Cardiac fibroblast (primary cell): ENCODE results near the gene TMEM129.

Experiments
- DNase-seq, 2 donors: peaks; one replicate each; pipeline versions ENCODE4 v3.0.0 to v3.0.0-alpha.2; 2010; ENCODE audit warnings: low read depth in 2 of 2
- H3K4me3 ChIP-seq, 2 donors: replicated peaks in 1 of 2; 1 replicate in 1 of 2; 2 replicates in 1 of 2; pipeline ENCODE4 v1.5.1; 2011; ENCODE audit warnings: low read depth in 2 of 2, low read length in 2 of 2, mild to moderate bottlenecking in 2 of 2, moderate library complexity in 1 of 2
- TF ChIP-seq, protein P1 (sequence below): IDR thresholded peaks from one replicate; pipeline ENCODE4 v1.5.1; 2011; ENCODE audit warnings: low read depth, mild to moderate bottlenecking, low read length, inconsistent platforms

Gene TMEM129

DNA sequence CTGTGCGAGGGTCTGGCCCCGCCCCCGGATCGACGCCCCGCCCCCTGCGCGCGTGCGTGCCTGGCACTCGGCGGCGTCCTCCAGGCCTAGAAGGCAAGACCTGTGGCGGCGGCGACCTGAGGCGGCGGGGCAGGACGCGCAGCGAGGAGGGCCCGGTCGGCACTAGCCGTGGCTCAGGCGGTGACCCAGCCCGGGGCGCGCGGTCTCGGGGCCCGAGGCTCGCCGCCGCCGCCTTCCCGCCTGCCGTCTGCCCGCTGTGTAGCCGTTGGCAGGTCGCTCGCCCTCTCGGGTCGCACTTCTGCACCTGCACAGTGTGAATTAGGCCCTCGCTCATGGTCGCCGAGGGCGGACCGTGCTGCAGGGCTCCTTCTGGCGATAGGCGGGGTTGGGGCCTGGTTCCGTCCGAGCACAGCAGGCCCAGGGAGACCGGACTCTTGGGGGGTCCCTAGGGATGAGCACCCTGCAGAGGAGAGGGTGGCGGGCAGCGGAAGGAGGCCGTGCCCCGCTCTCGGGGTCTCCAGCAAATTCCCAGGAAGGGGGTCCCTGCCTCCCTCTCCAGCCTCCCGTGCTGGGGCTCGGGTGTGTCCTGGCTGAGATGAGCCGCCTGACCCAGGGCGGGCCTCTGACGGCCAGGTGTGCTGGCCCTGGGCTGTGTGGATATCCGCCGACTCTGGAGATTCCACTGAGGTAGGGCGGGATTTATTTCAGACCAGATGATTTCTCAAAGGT is 36.5 kb downstream of the TMEM129 start:
- H3K4me3 ChIP-seq = peak overlapping the region; percentile 42 to 44
- TF ChIP-seq, protein P1, sequence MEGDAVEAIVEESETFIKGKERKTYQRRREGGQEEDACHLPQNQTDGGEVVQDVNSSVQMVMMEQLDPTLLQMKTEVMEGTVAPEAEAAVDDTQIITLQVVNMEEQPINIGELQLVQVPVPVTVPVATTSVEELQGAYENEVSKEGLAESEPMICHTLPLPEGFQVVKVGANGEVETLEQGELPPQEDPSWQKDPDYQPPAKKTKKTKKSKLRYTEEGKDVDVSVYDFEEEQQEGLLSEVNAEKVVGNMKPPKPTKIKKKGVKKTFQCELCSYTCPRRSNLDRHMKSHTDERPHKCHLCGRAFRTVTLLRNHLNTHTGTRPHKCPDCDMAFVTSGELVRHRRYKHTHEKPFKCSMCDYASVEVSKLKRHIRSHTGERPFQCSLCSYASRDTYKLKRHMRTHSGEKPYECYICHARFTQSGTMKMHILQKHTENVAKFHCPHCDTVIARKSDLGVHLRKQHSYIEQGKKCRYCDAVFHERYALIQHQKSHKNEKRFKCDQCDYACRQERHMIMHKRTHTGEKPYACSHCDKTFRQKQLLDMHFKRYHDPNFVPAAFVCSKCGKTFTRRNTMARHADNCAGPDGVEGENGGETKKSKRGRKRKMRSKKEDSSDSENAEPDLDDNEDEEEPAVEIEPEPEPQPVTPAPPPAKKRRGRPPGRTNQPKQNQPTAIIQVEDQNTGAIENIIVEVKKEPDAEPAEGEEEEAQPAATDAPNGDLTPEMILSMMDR = no peak
- DNase-seq = no peak

DNA sequence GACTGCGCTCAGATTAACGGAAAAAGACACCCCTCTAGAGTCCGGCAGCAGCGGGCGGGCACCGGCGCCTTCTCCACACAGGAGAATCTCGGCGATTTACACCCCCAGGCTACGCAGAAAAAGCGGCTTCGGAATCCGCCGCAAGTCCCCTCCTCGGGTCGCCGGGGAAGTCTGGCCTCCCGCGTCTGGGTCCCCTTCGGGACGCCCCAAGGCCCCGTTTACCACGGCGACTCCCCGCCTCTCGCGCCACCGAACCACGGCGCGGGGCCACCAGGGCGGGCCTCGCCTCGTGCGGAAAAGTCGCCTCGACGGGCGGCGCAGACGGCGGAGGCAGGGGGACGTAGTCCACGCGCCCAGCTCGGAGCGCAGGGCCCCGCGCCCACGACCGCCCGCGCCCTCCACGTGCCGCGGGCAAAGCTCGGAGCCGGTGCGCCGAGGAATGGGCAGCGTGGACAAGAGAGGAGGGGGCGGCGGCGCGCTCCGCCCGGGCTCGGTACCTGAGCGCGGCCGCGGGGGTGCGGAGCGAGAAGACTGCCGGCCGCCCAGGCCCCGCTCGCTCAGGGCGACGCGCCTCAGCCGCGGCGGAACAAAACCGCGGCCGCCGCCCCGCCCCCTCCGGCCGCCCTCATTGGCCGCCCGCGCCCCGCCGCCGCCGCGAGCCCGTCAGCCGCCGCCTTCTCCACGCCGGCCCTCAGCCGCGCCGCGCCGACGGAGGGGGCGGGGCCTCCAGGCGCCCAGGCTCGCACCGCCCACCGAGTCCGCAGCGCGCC is 37.2 kb downstream of the TMEM129 start, which contains the start of gene FAM53A:
Gene FAM53A (minus strand): TSS at position 578 of the 770 bp plus-strand sequence. CDS start 15,572 bp downstream, outside the sequence.
- peak within 1 kb of the TSS; percentile 56 to 61 for H3K4me3 ChIP-seq
- TF ChIP-seq, protein P1 = no peak
- DNase-seq = peak; percentile 82 to 91

DNA sequence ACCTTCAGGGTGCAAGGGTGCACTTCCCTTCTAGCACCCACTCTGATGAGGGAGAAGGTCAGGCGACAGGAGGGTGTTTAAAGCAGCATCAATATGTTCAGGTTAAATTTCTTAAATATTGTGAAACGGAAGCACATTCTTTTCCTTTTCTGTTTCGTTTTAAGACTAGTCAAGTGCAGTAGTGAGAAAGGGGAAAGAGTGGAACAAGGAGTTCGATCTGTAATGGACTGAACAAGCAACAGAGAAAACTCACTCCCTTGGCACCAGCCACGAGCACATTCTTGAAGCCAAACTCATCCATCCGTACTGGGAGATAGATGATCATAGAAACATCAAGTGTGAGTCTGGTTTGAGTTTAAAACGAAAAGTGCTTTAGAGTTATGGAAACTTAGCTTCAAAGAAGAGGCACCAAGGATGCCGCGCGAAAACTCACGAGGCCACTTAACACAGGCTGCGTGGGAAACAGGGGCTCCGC is 37.8 kb downstream of the TMEM129 start:
- DNase-seq = peak; percentile 81 to 92
- TF ChIP-seq, protein P1 = no peak
- peak overlapping the region; percentile 56 to 61 for H3K4me3 ChIP-seq

DNA sequence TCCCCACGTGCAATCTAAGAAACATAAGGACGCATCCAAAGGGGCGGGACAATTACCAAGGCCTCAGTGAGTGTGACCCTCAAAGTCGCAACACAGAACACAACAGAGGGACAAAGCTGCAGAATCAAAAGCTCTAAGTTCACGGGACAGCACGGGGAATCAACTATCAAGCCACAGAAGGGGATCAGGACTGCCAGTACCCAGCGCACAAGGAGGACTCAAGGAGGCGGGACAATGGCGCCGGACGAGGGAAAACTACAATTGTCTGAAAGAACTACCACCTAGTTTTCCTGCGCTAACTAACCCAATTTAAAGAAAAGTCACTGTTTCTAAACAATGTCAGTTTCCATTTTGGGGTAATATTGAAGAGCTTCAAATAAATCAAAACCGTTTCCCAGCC is 38.3 kb downstream of the TMEM129 start:
- no peak for DNase-seq
- H3K4me3 ChIP-seq = peak overlapping the region; percentile 56 to 61
- TF ChIP-seq, protein P1 = no peak

DNA sequence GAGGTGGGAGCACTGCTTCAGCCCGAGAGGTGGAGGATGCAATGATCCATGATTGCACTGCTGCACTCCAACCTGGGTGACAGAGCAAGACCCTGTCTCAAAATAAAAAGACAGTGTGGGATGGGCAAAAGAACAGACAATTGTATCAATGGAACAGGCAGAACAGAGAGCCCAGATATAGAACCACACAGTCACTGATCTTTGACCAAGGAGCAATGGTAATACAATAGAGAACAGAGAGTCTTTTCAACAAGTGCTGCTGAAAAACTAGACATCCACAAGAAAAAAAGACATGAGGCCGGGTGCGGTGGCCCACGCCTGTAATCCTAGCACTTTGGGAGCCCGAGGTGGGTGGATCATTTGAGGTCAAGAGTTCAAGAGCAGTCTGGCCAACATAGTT is 42.9 kb downstream of the TMEM129 start:
- no peak for DNase-seq
- TF ChIP-seq, protein P1 = no peak
- H3K4me3 ChIP-seq = no peak overlapping the region

DNA sequence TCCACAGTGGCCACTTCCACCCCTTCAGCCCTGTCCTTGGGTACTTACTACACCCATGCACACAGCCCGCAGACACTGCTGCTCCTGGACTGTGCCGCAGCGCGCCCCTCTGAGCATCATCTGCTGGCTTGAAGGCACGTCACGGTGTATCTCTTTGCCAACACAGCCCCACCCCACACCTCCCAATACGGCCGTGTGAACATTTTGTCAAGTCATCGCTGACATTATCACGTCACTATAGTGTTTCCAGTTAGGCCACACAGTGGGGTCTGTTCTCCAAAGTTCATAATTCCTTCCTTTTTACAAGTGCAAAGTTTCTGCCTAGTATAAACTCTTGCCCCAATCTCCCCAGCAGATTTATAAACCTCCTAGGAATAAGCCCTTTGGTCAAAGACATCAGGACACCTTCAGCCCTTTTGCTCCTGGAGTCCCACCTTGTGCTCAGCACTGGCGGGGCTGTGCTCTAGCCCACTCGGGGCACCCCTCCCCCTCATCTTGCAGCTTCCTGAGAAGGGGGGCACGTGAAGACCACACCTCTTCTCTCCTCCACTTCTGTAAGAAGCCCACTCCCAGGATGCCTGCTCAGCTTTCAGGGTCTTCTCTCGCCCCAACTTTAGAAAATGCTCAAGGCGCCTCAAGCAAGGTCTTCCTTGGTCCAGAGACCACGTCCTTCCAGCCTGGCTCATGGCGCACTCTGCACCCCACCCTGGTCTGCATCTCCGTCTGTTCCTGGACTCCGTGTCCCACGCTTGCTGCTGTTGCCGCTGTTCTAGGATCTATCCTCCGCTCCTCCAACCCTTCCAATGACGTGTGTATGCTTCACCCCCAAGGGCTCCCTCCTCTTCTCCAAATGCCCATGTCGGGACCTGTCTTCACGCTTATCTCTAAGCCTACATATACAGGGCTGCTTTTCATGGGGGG is 44.3 kb downstream of the TMEM129 start:
- H3K4me3 ChIP-seq = no peak overlapping the region
- no peak for DNase-seq
- TF ChIP-seq, protein P1 = no peak
